Umbilical cord (tissue), 2 donors: Measurements from ENCODE around the gene IFNLR1. TPM values are rescaled to one million over a fixed set of nuclear protein-coding genes. Genes with fewer than 3 reads are reported as not detected.
A peak's percentile ranks its signal among the peaks of the same experiment; 100 is the strongest.

Experiments
- DNase-seq: peaks from one replicate; pipeline ENCODE4 v3.0.0-alpha.2; 2015; ENCODE audit warnings: low spot score
- total RNA-seq: library from RNA; depleted of rRNA; stranded (reverse); fragments of >200 nt; gene quantifications from one replicate; pipeline ENCODE4 v1.2.3, GENCODE V29; 2014; ENCODE audit warnings: low replicate concordance; ENCODE audit not compliant: insufficient read depth

IFNLR1 gene
- total RNA-seq, 1 donor from 2014 or later = 5.3 TPM

GRCh38 chr1:24149866-24150233 lies 37.2 kb downstream of the IFNLR1 start:
- DNase-seq = peak; percentile 55

- no peak for DNase-seq
Measured at GRCh38 chr1:24147816-24148215, 39.3 kb downstream of the IFNLR1 start.

DNA sequence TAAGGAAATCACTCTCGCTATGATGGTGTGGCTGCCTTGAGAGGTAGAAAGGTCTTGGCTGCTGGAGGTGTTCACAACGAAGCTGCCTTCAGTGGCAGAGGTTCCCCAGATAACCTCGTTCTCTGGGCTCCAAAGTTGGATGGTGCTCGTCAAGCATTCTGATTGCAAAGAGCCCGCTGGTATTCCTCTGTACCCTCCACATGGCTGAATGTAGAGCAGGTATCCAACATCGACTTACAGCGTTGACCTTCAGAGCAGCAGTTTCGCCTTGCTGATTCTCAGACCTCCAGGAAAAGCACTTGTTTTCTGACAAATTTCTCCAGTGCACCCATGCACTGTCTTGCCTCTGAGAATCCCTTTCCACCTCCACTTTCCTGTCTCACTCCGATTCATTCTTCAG lies 39.9 kb downstream of the IFNLR1 start:
- no peak for DNase-seq

DNA sequence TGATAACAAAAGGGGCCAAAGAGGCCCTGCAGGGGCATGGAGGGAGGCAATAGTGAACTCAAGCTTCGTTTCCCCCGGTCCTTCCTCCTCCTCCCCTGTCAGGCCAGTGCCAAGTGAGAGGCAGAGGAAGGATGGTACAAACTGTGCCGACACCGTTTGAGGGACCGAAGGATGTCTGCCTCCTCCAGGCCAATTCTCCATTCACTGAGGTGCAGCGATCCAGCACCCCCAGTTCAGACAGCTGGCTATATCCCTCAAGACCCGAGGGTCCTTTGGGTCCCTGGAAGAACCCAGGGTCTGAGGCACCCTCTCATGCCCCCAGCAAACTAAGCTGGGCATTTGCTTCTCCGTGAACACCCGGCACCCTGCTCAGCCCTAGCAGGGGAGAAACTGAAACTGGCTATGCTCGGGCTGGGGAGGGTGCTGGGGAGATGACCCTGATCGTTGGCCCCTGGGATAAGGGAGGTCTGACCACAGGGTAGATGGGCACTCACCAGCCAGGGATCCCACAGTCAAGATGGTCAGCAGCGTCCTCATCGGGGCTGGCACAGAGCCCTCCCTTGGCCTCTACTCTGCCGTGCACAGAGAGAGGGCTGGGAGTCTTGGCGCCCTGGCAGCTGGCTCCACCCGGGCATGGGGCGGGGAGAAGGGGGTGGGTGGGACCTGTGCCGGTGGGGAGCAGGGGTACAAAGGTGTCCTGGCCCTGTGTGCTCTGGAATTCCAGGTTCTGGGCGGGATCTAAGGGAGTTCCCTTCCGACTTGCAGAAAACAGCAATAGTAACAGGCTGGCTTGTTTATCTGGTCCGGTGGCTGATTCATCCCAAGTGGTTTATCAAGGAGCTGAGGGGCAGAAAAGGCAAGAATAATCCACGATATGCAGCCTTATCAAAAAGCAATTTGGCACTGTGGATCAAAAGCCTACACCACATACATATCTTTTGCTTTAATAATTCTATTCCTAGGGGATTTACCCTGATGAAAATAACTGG lies 44.2 kb downstream of the IFNLR1 start, which contains the start of gene IL22RA1:
TSS of gene IL22RA1 (minus strand) at position 595 of the 989 bp plus-strand sequence. CDS start at position 537, 58 bp downstream.
- DNase-seq = peak; percentile 66

DNA sequence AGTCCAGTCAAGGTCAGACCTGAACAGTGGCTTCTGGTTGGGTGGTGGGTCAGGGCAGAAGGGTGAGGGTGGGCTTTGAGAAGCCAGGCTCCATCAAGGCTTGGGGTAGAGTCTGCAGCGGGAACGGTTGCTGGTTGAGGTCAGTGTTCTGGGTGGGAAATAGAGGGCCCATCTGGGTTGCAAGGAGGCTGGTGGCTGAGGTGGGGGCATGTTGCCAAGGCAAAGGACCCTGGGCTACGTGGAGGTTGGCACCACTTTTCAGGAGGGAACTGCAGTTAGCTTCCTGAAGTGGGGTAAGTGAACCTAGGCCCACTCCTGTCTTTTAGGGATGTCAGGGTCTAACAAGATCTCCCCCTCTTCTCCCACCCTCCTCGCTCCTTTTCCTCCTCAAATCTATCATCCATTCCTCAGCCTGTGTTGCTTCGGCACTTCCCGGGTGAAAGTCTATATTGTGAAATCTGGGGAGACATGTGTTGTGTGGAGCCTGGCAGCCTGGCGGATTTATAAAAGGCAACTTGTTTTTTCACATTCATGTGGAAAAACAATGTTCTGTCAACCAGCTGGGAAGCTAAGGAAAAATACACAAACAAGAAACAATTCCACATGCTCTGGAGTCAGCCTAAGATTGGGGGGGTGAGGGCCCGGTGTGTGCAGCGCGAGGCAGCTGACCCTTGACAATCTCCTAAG lies 45.6 kb downstream of the IFNLR1 start:
- no peak for DNase-seq

DNA sequence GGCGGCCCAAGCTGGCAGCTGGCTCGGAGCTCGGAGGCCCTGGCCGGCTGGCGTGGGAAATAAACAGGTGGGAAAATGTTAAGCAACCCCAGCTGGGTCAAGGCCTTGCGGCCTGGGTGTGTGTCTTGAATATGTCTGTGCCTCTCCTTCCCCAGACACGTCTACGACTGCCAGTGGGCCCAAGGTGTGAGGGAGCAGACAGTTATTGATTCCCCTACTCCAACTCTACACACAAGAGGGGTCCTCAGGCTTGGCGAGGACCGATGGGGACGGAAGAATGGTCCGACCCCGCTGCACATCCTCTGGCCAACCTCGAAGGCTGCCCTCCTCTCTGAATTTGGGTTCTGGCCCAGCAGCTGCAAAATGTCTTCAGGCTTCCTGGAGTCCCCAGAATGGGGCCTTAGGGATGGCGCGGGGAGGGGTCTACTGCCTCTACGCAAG lies 46.3 kb downstream of the IFNLR1 start:
- DNase-seq = no peak

DNA sequence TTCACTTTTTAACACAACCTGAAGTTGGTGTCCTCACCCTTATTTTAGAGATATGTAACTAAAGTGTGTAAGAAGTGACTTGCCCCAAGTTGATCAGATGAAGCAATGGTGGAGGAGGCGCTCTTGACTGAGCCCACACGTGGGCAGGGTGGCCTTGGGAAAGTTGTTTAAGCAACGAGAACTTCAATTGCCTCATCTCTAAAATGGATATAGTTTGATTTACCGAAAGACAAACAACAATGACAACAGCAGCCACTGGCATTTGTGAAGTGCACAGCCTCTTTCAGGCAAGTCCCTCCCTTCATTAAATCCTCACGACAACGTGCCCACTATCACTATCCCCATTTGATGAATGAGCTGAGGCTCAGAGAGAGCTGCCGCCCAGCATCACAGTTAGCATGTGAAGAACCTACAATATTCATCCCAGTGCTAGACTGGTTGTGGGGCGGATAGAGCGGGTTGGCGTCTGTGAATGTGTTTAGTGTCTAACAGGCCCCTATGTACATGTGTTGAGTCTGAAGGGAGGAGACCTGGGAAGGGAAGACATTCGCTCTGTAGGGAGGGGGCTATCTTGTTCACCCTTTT lies 47.2 kb downstream of the IFNLR1 start:
- no peak for DNase-seq

GRCh38 chr1:24139222-24139489 lies 47.9 kb downstream of the IFNLR1 start:
- DNase-seq = no peak

- no peak for DNase-seq
Measured at GRCh38 chr1:24138476-24139221, 48.4 kb downstream of the IFNLR1 start.

- no peak for DNase-seq
Measured at GRCh38 chr1:24136956-24137539, 50.0 kb downstream of the IFNLR1 start.

DNA sequence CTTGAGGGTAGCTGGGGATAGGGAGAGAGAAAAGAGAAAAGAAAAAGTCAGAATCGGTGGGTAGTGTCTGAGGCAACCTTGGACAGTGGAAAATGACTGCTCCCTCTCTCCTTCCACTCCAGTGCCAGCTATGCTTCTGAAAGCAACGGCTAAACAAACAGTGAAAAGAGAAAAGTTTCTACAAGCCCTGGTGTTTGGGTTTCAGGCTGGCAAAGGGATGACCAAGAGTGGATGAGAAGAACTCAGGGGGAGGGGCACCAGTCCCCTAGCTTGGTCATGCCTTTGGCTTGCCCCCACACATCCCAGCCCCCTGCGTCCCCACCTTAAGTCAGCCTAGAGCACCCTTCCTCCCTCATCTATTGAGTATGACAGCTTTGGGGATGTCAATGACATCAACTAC lies 52.7 kb downstream of the IFNLR1 start:
- DNase-seq = no peak

DNA sequence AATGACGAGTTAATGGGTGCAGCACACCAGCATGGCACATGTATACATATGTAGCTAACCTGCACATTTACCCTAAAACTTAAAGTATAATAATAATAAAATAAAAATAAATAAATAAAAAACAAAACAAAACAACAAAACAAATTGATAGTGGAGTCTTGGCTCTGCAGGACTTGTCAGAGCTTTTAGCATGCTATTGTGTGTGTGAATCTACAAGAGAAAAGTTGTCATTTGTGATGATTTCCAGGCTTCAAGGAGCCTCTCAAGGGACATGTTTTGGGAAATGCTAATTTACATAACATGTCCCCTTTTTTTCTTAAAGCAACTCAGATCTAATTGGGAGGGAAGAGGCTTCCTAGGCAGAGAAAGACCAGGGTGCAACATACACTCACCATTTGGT lies 53.3 kb downstream of the IFNLR1 start:
- no peak for DNase-seq

- no peak for DNase-seq
Measured at GRCh38 chr1:24130385-24130784, 56.7 kb downstream of the IFNLR1 start.

DNA sequence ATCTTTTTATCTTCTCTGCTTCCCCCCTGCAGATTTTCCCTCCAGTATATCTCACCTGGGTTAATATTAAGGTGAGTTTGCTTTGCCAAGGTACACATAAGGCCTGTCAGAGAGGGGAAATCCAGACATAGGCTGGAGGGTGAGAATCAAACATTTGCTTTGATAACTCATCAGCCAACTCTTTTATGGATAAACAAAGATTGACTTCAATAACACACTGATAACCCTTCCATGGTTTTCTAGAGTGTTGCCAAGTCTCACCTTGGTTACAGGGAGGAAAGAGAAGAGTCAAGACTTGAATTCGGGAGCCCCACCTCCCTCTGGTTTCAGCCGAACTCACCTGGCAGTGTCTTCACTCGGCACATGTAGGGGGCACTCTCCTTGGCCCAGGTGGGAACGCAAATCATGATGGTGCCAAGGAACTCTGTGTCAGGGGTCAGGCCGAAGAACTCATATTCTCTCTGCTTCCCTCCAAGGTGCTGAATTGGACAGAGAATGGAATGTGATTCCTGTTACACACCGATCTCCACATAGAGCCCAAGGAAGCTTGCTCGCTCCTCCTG lies 59.2 kb downstream of the IFNLR1 start:
- no peak for DNase-seq

- DNase-seq = no peak
Measured at GRCh38 chr1:24127134-24127800, 59.8 kb downstream of the IFNLR1 start.

GRCh38 chr1:24126672-24127023 lies 60.4 kb downstream of the IFNLR1 start:
- no peak for DNase-seq

DNA sequence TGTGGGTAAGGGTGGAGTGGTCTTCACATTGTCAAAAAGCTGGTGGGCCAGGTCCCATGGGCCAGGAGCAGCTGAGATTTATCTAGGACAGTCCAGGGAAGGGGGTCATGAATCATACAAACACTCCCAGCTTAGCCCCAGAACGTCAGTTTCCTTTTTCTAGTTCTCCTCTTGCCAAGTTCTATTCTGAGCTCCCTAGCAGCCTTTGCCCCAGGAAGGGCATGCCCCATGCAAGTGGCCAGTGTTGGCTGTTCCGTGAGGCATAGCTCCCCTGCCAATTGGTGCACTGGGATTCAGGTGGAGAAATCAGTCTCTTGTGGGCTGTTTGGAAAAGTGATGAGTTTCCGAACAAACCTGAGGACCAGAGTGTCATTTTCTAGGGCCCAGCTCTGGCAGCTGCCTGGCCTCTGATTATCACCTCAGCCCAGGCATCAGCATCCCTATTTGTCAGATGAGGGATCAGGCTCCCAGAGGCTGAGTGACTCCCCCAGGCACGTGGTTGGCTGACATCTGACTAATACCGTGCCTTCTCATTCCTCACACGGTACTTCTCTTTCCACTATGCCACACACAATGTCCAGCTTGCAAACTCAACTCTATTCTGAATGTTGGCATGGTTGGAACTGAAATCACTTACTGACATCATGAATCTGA lies 60.9 kb downstream of the IFNLR1 start:
- no peak for DNase-seq

- DNase-seq = no peak
Measured at GRCh38 chr1:24125456-24125855, 61.6 kb downstream of the IFNLR1 start.

- no peak for DNase-seq
Measured at GRCh38 chr1:24124980-24125379, 62.1 kb downstream of the IFNLR1 start.

DNA sequence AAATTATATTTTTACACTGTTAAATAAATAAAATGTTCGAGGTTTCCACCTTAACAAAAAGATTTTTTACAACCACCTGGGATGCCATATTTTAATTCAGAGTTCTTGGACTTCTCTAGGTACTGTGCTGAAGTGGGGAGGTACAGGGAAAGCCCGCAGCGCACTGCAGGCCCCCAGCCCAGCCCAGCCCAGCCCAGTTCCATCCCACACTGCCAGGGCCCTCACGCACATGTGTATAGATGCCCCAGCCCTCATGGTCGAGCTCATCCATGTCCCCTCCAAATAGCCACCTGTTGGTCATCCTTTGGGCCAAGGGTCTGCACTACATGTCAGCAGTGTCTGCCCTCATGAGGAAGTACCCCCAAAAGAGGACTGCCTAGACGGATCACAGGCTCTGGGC lies 63.5 kb downstream of the IFNLR1 start:
- no peak for DNase-seq
